Posterior vena cava (tissue), 2 donors: Measurements from ENCODE around the gene PWWP2B. TPM values are rescaled to one million over a fixed set of nuclear protein-coding genes. Genes with fewer than 3 reads are reported as not detected.
A peak's percentile ranks its signal among the peaks of the same experiment; 100 is the strongest.

Source experiments
- DNase-seq: peaks from one replicate; pipeline ENCODE4 v3.0.0-alpha.2; 2020; ENCODE audit warnings: low spot score
- intact Hi-C, 2 donors: fragments of 100-400 bp; cut with DNase I; formaldehyde crosslinking; loops; one replicate each; pipeline versions ENCODE4 v1.14.1 to v1.14.2; 2022 to 2023
- long read RNA-seq, 2 donors: library from polyadenylated mRNA; unstranded; transcript quantifications; one replicate each; pipeline ENCODE4 v2.0.0, GENCODE V29; 2020 to 2021
- total RNA-seq, 2 donors: library from RNA; stranded (reverse); fragmentation: NEBNext Ultra II Directional; extraction: Animal tissue kit (Norgen Biotek cat#: 25700); gene quantifications; one replicate each; pipeline ENCODE4 v1.2.1, GENCODE V29; 2021
- donor health status: DM: yes; HTN: yes; CAD: no.
- donor health status: DM: yes; HTN: yes; CAD: no.

PWWP2B gene
- 10 to 100 TPM; 10.4 to 16.1 TPM for total RNA-seq
- long read RNA-seq, donor 1, transcript PWWP2B-201 (3 exons, 2,651 nt), result major isoform, 7 of 12 reads
- long read RNA-seq, donor 1, partial matches to known transcripts, result 2 of 12 reads
- long read RNA-seq, donor 1, other reads (novel, unspliced or antisense), result 3 of 12 reads
- long read RNA-seq, donor 2, partial matches to known transcripts, result 10 of 15 reads
- long read RNA-seq, donor 2, other reads (novel, unspliced or antisense), result 5 of 15 reads

DNA sequence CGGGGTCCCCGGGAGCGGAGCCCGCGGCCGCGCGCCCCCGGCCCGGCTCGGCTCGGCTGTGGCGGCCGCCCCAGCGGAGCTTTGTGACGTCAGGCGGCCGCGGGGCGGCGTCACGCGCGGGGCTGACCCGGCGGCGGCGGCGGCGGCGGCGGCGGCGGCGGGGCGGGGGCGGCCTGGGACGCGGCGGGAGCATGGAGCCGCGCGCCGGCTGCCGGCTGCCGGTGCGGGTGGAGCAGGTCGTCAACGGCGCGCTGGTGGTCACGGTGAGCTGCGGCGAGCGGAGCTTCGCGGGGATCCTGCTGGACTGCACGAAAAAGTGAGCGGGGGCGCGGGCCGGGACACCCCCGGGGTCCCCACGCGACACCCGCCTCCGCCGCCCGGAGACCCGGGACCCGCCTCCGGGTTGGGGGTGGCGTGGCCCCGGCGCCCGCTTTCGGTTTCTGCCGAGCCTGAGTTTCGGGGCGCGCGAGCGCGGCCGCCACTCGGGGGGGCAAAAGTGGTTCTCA is at the start of gene PWWP2B:
TSS of gene PWWP2B (plus strand) at position 165 of the 506 bp plus-strand sequence. CDS start at position 192, 27 bp downstream.
- intact Hi-C loops, result loop anchor here in 1 of 2 donors (10.0 kb wide), 1 partner anchor 238 kb away; no protein-coding TSS in a partner anchor
- no peak for DNase-seq

DNA sequence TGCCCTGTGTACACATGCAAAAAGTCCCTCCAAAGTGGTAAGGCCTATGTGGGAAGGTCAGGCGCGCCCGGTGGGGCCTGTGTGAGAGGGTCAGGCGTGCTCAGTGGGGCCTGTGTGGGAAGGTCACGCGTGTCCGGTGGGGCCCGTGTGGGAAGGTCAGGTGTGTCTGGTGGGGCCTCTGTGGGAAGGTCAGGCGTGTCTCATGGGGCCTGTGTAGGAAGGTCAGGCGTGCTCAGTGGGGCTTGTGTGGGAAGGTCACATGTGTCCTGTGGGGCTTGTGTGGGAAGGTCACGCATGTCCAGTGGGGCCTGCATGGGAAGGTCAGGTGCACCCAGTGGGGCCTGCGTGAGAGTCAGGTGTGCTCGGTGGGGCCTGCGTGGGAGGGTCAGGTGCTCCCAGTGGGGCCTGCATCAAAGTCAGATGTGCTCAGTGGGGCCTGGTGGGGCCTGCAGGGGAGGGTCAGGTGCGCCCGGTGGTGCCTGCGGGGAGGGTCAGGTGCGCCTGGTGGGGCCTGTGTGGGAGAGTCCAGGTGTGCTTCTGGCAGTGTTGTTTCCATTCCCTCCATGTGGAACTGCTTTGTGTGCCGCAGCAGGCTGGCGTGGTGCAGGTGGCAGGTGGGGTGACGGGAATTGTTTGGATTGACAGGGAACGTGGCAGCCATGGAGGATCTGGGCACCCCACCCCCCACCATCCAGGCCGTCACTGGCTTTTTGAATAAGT is 49.6 kb upstream of the PWWP2B start:
- peak; percentile 76 for DNase-seq
- intact Hi-C loops, result no loop called here

DNA sequence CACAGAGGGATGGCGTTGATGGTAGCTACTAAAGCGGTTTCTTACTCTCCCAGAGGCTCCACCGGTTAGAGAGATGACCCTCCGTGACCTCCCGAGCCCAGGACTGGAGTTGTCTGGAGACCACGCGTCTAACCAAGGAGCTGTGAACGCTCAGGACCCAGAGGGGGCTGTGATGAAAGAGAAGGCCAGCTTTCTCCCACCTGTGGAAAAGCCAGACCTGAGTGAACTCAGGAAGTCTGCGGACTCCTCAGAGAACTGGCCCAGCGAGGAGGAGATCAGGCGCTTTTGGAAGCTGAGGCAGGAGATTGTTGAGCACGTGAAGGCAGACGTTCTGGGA is 49.1 kb upstream of the PWWP2B start:
- peak; percentile 26 for DNase-seq
- intact Hi-C loops, result no loop called here

DNA sequence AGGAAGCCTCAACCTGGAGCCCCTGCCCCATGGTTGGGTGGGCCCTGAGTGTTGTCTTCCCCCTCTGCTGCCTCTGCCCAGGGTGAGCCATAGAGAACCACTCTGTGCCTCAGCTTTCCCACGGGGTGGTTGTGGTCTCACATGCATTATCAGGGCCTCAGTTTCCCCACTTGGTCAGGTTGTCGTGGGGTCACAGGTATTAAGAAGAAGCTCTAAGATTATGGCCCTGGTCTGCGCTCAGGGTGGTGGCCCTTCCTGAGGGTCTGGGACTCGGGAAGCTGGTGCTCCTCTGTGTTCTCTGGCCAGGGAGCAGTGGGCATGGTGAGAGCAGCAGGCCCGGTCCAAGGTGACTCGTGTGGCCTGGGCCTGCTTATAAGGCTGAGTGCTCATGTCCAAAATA is 47.2 kb upstream of the PWWP2B start:
- peak; percentile 57 for DNase-seq
- intact Hi-C loops, result loop anchor here in 1 of 2 donors (5.0 kb wide), 1 partner anchor 127 kb away; no protein-coding TSS in a partner anchor

DNA sequence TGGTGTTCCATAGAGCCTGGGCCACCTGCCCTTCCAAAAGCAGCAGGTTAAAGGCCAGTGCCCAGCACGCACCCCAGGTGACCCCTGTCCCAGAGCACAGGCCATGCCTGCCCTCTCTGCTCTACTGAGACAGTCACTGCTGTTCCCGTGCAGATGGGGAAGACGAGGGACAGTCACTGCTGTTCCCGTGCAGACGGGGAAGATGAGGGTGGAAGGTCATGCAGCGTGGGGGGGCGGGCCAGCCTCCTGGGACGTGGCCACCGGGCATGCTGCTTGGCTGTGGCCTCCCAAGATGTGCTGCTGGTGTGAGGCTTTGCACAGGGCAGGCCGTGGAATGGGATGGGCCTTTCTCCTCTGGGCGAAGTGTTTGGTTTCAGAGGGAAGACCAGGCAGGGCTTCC is 46.6 kb upstream of the PWWP2B start:
- DNase-seq, result peak; percentile 52
- intact Hi-C loops, result loop anchor here in 1 of 2 donors (5.0 kb wide), 1 partner anchor 128 kb away; no protein-coding TSS in a partner anchor

DNA sequence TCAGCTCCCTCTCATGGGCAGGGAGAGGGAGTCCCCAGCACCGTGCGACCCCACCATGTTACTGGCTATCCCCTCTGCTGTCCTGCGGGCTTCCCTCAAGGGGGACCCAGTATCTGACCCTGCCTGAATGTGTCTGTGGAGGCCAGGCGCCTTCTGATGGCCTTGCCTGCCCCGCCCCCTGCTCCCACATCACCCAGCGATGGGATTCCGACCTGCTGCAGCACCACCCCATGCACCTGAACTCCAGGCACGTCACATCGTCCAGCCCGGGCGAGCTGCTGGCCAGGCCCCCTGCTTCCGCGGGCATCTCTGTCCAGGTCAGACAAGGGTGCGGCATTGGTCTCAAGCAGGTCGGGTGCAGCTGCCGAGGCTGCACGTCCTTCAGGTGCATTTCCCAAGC is 46.1 kb upstream of the PWWP2B start:
- intact Hi-C loops, result loop anchor here in 1 of 2 donors (5.0 kb wide), 1 partner anchor 129 kb away; no protein-coding TSS in a partner anchor
- peak; percentile 58 for DNase-seq

DNA sequence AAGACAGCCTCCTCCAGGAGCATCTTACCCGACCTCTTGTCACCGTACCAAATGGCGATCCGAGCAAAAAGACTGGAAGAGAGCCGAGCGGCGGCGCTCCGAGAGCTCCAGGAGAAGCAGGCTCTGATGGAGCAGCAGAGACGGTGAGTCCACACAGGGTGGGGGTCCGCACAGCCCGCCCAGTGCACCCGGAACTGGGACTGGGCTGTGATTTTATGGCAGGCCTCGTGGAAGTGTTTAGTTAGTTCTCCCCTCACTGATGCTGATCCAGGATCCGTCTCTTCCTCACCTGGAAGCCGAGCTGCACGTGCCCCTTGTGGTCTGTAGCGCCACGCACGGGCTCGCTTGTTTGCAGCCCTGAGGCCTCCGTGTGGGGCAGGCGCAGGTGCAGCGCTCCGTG is 45.4 kb upstream of the PWWP2B start:
- DNase-seq, result peak; percentile 56
- intact Hi-C loops, result loop anchor here in 1 of 2 donors (5.0 kb wide), 1 partner anchor 129 kb away; no protein-coding TSS in a partner anchor

DNA sequence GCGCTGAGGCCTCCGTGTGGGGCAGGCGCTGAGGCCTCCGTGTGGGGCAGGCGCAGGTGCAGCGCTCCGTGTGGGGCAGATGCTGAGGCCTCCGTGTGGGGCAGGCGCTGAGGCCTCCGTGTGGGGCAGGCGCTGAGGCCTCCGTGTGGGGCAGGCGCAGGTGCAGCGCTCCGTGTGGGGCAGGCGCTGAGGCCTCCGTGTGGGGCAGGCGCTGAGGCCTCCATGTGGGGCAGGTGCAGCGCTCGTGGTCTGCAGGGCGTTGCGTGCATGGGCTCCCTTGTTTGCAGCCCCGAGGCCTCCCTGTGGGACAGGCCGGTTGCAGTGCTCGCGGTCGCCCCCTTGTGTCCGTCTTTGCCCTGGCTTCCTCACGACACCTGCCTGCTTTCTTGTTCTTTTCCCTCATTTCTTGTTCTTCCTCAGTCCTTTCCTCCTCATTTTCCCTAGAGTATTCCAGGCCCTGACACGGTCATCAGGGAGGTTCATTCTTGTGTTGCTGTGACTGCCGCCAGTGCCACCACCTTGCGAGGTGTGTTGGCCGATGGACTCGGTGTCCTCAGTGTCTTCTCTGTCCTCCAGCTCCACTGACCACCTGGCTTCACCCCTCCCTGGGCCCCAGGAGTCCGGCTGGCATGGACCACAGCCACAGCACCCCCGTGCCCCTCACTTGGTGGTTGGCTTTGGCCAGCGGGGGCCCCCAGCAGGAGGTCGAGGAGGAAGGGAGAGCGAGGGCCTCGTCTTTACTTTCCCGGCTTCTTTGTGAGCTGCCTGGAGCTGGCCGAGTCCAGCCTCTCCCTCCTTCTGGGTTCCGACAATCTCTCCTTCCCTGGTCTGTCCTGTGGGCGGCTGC is 44.3 kb upstream of the PWWP2B start:
- DNase-seq, result peak; percentile 93
- intact Hi-C loops, result loop anchor here in 1 of 2 donors (5.0 kb wide), 1 partner anchor 130 kb away; no protein-coding TSS in a partner anchor

DNA sequence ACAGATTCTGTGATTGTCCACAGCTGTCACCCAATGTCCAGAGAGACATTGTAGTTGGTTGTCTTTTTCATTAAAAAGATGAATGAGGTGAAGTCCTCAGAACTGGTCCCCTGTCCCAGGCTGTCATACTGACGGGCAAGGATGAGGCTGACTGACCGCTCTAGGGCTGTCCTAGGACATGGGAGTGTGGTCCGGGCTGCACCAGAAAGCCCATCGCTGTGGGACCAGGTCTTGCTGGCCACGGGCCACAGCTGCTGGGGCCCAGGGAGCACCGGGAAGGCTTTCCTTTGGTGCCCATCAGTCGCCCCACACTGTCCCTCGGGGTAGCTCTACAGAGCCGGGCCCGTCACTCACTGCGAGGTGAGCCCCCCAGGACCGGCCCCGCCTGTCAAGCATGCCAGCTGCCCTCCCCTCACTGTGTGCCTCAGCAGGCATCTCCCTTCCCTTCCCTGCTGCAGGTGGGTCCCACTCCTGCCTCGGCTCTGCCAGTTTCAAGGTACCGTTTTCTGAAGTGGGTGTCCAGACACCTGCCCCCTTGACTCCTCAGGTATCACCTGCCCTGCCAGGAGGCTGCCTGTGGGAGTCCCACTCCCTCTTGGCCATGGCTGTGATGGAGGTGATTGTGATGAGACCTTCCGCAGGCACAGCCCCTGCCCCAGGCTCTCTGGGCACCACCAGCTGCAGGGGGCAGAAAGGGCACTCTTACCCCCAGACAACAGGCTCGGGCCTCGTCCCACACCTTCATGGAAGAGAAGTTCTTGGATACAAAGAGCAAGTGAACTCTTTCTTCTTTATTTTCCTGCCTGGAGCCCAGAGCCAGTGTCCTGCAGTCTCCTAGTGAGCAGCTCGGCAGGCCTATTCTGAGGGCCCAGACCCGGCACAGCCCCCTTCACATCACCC is 43.3 kb upstream of the PWWP2B start:
- intact Hi-C loops, result loop anchor here (2.0 to 5.0 kb wide), 2 partner anchors 131 kb away; no protein-coding TSS in a partner anchor
- DNase-seq, result peak; percentile 40

DNA sequence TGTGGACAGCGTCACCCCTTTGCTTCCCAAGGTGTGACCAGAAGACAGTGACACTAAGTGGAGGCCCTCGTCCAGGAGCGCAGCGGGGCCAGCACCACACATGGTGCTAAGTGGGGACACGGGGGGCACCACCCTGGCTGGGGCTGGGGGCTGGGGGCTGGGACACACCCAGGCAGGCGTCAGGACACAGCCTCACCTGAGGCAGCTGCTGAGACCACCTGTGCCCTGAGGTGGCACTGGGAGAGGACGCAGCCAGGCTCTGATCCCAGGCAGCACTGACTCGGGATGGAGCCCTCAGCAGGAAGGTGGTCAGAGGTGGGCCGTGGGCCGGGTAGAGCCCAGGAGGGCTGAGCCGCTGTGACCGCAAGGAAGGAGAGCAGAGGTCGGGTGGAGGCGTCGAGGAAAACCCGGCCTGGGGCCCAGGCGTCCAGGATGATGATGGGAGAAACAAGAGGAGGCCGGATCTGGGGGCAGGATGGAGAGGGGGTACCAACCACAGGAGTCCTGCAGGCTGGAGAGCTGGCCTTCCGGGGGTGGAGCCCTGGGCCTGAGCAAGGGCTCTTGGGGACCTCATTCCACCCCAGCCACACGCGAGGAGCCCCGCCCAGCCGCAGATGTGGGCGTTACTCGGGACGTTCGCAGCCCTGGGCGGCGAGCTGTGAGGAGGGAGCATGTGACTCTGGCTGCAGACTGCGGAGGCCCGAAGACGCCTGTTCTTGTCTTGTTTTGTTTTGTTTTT is 42.5 kb upstream of the PWWP2B start:
- intact Hi-C loops, result loop anchor here (2.0 to 5.0 kb wide), 2 partner anchors 132 kb away; no protein-coding TSS in a partner anchor
- DNase-seq, result peak; percentile 74

DNA sequence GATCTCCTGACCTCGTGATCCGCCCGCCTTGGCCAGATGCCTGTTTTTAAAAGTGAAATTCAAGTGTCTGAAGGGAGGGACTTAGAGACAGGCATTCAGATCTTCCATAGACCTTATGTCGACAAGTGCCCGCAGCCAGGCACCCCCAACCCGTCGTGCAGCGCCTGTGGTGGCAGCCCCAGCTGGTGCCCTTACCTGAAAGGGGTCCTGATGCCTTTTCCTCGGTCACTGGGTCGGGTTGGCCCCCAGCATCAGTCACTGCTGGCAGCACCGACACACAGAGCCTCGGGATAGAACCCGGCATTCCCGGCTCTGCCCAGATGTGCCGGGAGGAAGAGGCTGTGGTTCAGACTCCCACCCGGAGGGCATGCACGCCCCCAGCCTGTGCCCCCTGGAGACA is 41.7 kb upstream of the PWWP2B start:
- peak; percentile 60 for DNase-seq
- intact Hi-C loops, result loop anchor here in 1 of 2 donors (2.0 kb wide), 1 partner anchor 132 kb away; no protein-coding TSS in a partner anchor

DNA sequence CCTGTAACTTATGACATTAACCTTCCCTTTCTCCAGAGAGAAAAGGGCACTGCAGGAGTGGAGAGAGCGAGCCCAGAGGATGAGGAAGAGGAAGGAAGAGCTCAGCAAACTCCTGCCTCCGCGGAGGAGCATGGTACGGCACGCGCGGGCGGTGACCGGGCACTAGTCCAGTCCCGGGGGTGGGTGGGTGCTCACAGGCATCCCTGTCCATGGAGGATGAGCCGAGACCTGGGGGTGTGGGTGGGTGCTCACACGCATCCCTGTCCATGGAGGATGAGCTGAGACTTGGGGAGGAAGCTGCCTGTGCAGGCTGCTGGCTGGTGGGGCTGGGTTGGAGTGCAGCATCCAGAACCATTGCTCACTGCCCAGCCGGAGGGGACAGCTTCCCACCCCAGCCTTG is 41.2 kb upstream of the PWWP2B start:
- peak; percentile 63 for DNase-seq
- intact Hi-C loops, result loop anchor here in 1 of 2 donors (2.0 kb wide), 1 partner anchor 133 kb away; no protein-coding TSS in a partner anchor

DNA sequence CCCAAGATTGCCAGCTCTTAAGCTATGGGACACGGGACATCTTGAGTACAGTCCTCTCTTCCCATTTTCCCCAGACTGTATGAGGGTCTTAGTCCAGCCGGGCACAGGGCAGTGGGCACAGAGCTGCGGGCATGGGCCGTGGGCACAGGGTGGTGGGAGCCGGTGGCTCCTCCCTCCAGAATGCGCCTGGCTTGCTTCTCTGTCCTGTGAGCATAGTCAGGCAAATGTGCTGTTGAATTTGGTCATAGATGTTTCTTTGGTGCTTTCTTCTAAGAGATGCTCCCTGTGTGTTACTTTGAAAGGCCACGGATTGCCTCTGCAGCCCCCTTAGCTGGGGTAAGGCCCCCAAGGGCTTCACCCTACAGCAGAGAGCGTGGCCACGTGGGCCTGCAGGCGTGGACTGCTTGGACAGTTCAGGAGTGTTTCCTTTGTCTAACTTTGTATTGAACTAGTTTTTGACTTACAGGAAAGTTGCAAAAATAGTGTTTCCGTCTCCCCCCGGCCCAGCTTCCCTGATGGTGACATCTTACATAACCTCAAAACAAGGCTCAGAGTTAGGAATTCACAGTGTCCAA is 40.3 kb upstream of the PWWP2B start:
- no peak for DNase-seq
- intact Hi-C loops, result no loop called here

DNA sequence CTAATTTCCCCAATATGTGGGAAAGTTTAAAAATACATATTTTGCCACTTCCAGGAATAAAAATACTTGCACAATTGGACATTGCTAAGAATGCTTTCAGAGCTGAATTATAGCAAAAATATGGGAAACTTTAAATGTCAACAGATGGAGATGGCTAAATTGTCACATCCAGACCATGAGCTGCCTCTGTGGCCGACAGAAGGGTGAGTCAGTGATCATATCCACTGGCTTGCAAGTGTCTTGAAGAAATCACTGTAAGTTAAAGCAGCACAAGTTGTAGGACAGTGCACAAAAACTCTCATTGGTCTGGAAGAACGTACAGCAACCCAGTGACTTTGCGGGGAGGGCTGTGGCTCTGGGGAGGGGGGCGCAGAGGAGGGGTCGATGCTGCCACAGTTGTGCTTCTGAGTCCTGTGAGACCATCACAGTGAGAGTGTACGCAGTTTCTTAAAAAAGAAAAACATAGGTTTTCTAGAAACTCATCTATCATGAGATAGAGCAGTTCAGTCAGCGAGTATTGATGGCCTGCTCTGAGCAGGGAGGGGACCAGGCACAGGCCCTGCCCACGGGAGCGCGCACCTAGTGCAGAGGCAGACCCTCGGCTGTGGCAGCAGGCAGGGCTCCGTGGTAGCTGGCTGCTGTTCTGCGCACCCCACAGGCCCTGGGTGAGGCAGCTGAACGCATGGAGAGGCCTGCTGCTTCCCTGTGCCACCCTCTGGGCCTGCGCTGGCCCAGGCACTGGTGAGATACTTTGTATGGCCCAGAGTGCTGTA is 39.5 kb upstream of the PWWP2B start:
- DNase-seq, result no peak
- intact Hi-C loops, result no loop called here

DNA sequence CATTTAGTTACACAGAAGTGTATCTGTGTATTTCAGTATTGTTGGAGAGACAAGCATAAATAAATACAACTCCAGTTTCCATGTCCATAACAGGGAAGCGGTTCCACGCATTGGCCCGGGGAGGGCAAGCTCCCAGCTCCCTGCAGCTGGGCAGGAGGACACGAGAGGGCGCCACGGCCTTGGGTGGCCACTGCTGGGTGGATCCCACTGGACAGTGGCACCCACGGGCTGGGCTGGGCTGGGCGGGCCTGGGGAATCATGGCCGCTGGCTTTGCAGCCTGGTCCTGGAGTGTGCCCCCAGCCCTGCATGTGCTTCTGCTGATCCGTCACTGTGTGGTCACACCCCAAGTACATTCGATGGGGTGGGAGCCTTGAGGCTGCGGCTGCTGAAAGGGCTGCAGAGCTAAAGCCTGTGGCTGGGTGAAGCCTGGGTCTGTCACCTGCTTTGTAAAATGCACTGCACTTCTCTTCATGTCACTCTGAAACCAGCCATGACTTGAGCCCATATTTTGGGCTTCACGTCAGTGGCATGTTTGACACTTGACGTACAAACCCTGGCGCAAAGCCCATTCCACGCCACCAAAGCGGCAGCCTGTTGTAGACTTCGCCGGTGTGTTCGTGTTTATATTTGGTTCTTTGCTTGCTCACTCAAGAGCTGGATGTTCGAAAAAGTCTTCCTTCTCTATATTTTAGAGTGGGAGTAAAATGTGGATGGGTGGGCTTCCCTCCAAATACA is 37.5 kb upstream of the PWWP2B start:
- intact Hi-C loops, result no loop called here
- DNase-seq, result peak; percentile 63
